Activated naive CD4-positive, alpha-beta T cell treated with anti-CD3 and anti-CD28 coated beads for 36 hours (primary cell): ENCODE data around the gene KIF2C. TPM values are rescaled to one million over a fixed set of nuclear protein-coding genes. Genes with fewer than 3 reads are reported as not detected.
"Not testable (repeated sequence)": the region's sequence is repeated elsewhere in the genome, so short reads cannot be mapped to it uniquely, and the experiment has no call there.

Experiments used
- CTCF ChIA-PET: fragments of 350-600 bp; sonication (Branson Sonifier 250); formaldehyde crosslinking; loops from one replicate; lab custom pipeline; 2021; ENCODE audit warnings: antibody characterized with exemption; lab: Charles Lee
- DNase-seq: peaks from one replicate; pipeline ENCODE4 v3.0.0-alpha.2; 2020
- H3K27ac Mint-ChIP-seq: one replicate; pipeline ENCODE4 v1.8.0; 2021; ENCODE audit warnings: mild to moderate bottlenecking, mixed read lengths
- H3K27me3 Mint-ChIP-seq: one replicate; pipeline ENCODE4 v1.8.0; 2021; ENCODE audit warnings: low read depth, mixed read lengths
- H3K36me3 Mint-ChIP-seq: one replicate; pipeline ENCODE4 v1.8.0; 2021; ENCODE audit warnings: low read depth, mixed read lengths
- H3K4me1 Mint-ChIP-seq: one replicate; pipeline ENCODE4 v1.8.0; 2021; ENCODE audit warnings: low read depth, mixed read lengths
- H3K4me3 Mint-ChIP-seq: one replicate; pipeline ENCODE4 v1.8.0; 2021; ENCODE audit warnings: mild to moderate bottlenecking, moderate library complexity, mixed read lengths
- H3K9me3 Mint-ChIP-seq: one replicate; pipeline ENCODE4 v1.8.0; 2021; ENCODE audit warnings: mixed read lengths
- intact Hi-C: fragments of 100-400 bp; cut with micrococcal nuclease; formaldehyde crosslinking; loops from one replicate; pipeline ENCODE4 v1.15.1; 2023
- total RNA-seq, 2 experiments: library from RNA; stranded (reverse); gene quantifications; one replicate each; pipeline ENCODE4 v1.2.3, GENCODE V29; 2021

The KIF2C gene
- total RNA-seq, 2 experiments from 2014 or later = 147 to 154 TPM

DNA sequence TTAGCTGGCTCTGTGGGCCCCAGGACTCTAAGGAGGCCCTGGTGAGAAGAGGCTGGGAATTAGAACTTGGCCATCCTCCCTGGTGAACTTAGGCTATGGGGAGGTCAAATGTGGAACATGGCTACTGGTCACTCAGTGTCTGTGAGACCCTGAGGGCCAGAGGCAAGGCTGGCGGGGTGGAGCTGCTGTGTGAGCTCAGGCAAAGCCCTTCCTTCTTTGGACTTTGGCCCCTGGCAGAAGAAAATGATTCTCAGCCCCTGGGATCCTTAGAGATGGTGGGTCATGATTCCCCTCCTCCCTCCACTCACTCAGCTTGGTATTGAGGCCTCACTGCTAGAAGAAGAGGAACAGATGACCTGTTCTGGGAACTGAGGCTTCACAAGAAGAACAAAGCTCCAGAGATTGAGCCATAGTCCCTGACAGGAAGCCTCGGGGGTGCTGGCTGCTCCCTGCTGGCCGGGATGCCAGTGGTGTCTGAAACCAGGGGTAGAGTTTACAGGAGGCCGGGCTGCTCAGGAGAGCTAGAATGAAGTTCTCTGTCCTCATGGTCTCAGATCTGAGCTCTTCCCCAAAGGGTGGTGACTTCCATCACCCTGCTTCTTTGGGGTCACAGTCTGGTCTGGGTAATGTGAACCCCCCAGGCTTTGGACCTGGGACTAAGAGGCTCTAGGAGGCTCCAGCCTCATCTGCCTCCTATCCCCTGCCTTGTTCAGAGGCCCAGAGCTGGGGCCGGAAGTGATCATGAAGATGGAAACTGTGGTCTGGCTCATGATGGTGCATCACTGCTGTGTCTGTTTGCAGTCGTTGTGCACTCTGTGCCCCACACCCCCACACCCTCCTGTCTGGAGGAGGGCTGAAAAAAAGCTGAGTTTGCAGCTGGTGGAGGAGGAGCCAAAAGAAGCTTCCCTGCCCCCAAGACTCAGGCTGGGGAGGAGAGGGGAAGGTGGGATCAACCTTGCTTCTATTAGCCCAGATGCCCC lies 69.6 kb downstream of the KIF2C start:
- H3K9me3 Mint-ChIP-seq = no peaks in the 10 kb centered on the region
- CTCF ChIA-PET = interaction anchor here (0.7 to 2.8 kb wide), 18 partner anchors 8 to 494 kb away, joined by 3 to 17 read pairs (median 4); partner anchors contain the start of genes BEST4, HECTD3 and PLK3
- H3K36me3 Mint-ChIP-seq = peaks cover 42% of the 10 kb centered on the region
- peaks cover 82% of the 10 kb centered on the region for H3K4me1 Mint-ChIP-seq
- H3K27me3 Mint-ChIP-seq = no peaks in the 10 kb centered on the region
- H3K4me3 Mint-ChIP-seq = peak overlapping the region; percentile 76
- DNase-seq = peak; percentile 96
- H3K27ac Mint-ChIP-seq = peak overlapping the region; percentile 100
- intact Hi-C loops = loop anchor here (1.0 to 10.0 kb wide), 4 partner anchors 8 to 776 kb away; partner anchors contain the start of gene NASP

- CTCF ChIA-PET = interaction anchor here (0.7 to 2.8 kb wide), 9 partner anchors 9 to 80 kb away, joined by 3 to 17 read pairs (median 5); partner anchors contain the start of genes BEST4 and PLK3
- Mint-ChIP-seq H3K9me3 (no peaks in the 10 kb centered on the region), H3K4me3 (peak overlapping the region; percentile 76), H3K27me3 (no peaks in the 10 kb centered on the region), H3K4me1 (peaks cover 81% of the 10 kb centered on the region), H3K36me3 (peaks cover 39% of the 10 kb centered on the region), H3K27ac (peak overlapping the region; percentile 100)
- DNase-seq = peak; percentile 67
- intact Hi-C loops = no loop called here
These were observed 70.6 kb downstream of the KIF2C start for GRCh38 chr1:44810101-44810761.

- peak overlapping the region; percentile 100 for H3K27ac Mint-ChIP-seq
- peak overlapping the region; percentile 76 for H3K4me3 Mint-ChIP-seq
- peaks cover 78% of the 10 kb centered on the region for H3K4me1 Mint-ChIP-seq
- H3K27me3 Mint-ChIP-seq, DNase-seq, intact Hi-C loops, H3K9me3 Mint-ChIP-seq: not testable (repeated sequence)
- CTCF ChIA-PET = interaction anchor here (1.0 kb wide), 1 partner anchor 11 kb away, joined by 3 read pairs; the partner anchor contains the start of gene PLK3
- H3K36me3 Mint-ChIP-seq = peaks cover 39% of the 10 kb centered on the region
These were observed 71.1 kb downstream of the KIF2C start for GRCh38 chr1:44810762-44811105.

DNA sequence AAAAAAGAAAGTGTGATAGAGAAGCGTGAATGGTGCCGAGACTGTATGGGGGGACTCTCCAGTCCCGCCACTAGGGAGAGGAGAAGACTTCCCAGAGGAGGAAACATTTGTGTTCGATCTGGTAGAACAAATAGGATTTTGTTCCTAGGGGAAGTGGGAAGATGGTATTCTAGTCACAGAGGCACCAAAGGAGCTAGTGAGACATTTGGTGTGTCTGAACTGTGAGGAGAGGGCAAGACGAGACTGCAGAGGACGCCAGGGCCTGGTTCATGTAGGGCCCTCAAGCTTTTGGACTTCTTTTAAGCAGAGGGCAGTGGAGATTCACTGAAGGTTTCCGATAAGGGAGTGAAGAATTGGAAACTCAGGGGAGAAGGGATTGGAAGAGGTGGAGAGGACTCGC lies 71.6 kb downstream of the KIF2C start:
- intact Hi-C loops = no loop called here
- H3K27me3 Mint-ChIP-seq = no peaks in the 10 kb centered on the region
- peak overlapping the region; percentile 100 for H3K27ac Mint-ChIP-seq
- CTCF ChIA-PET = interaction anchor here (1.0 to 1.1 kb wide), 2 partner anchors 11 to 201 kb away, joined by 3 read pairs; partner anchors contain the start of genes PLK3 and UROD
- H3K9me3 Mint-ChIP-seq = no peaks in the 10 kb centered on the region
- no peak for DNase-seq
- H3K4me1 Mint-ChIP-seq = peaks cover 76% of the 10 kb centered on the region
- H3K4me3 Mint-ChIP-seq = peak overlapping the region; percentile 76
- peaks cover 41% of the 10 kb centered on the region for H3K36me3 Mint-ChIP-seq

GRCh38 chr1:44812822-44813543 lies 73.3 kb downstream of the KIF2C start:
- no peak for DNase-seq
- no peaks in the 10 kb centered on the region for H3K9me3 Mint-ChIP-seq
- H3K4me1 Mint-ChIP-seq = peaks cover 64% of the 10 kb centered on the region
- intact Hi-C loops = no loop called here
- peaks cover 33% of the 10 kb centered on the region for H3K36me3 Mint-ChIP-seq
- CTCF ChIA-PET = interaction anchor here (0.6 to 3.1 kb wide), 7 partner anchors 13 to 91 kb away, joined by 3 to 12 read pairs (median 3); partner anchors contain the start of genes BEST4, PLK3 and RPS8
- H3K27ac Mint-ChIP-seq = peak overlapping the region; percentile 100
- H3K27me3 Mint-ChIP-seq = no peaks in the 10 kb centered on the region
- peak overlapping the region; percentile 34 for H3K4me3 Mint-ChIP-seq

DNA sequence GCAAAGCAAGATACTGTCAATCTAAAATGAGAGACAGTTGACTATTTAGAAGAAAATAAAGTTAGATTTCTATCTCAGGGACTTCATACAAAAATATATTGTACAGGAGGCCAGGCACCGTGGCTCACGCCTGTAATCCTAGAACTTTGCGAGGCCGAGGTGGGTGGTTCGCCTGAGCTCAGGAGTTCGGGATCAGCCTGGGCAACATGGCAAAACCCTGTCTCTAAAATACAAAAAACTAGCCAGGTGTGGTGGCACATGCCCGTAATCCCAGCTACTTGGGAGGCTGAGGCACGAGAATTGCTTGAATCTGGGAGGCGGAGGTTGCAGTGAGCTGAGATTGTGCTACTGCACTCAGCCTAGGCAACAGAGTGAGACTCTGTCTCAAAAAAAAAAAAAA lies 76.3 kb downstream of the KIF2C start:
- H3K4me3 Mint-ChIP-seq = not testable (repeated sequence)

DNA sequence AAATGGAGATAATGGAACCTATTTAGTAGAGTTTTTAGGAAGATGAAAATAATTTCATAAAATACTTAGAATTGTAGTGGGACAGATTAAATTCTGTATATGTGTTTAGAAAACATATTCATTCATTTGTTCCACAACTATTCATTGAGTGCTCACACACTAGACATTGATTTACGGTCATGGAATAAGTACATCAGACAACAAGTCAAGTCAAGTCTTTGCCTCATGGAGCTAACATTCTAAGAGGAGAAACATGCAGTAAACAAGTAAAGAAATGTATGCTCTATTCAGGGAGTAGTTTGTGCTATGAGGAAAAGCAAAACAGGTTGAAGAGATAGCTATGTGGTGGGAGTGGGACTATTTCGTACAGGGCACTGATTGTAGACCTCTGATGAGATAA lies 77.7 kb downstream of the KIF2C start:
- no peak for DNase-seq
- Mint-ChIP-seq H3K4me3 (no peak overlapping the region), H3K4me1 (peaks cover 45% of the 10 kb centered on the region), H3K27me3 (no peaks in the 10 kb centered on the region), H3K9me3 (no peaks in the 10 kb centered on the region), H3K27ac (peak overlapping the region; percentile 22), H3K36me3 (peaks cover 16% of the 10 kb centered on the region)
- CTCF ChIA-PET = interaction anchor here (0.7 to 6.7 kb wide), 4 partner anchors 8 to 96 kb away, joined by 3 to 41 read pairs (median 4); partner anchors contain the start of genes BTBD19 and PLK3
- intact Hi-C loops = no loop called here

More for the DNA sequence above, 76.3 kb downstream of the KIF2C start:
- intact Hi-C loops, H3K9me3 Mint-ChIP-seq, DNase-seq, H3K27me3 Mint-ChIP-seq: not testable (repeated sequence)
- Mint-ChIP-seq H3K4me1 (peaks cover 54% of the 10 kb centered on the region), H3K27ac (peak overlapping the region; percentile 91), H3K36me3 (peaks cover 25% of the 10 kb centered on the region)
- CTCF ChIA-PET = interaction anchor here (0.8 to 1.3 kb wide), 2 partner anchors 23 to 28 kb away, joined by 3 to 5 read pairs; partner anchors contain the start of gene BEST4

Other genes starting within 250 kb of the KIF2C start
- 1 to 10 TPM; 4.5 to 4.9 TPM for gene TMEM53, start 65.4 kb upstream of the KIF2C start, total RNA-seq
- 100 to 1,000 TPM; 143 to 155 TPM for gene ARMH1, start 65.1 kb upstream of the KIF2C start, total RNA-seq
- not detected for gene RNU5D-1, start 8.7 kb upstream of the KIF2C start, total RNA-seq
- 1,000 to 10,000 TPM; 3,619 to 3,772 TPM for gene RPS8, start 35.7 kb downstream of the KIF2C start, total RNA-seq
- under 1 TPM; 0.74 to 0.79 TPM for gene BEST4, start 48.3 kb downstream of the KIF2C start, total RNA-seq
- 10 to 100 TPM; 44.2 to 46.7 TPM for gene PLK3, start 60.5 kb downstream of the KIF2C start, total RNA-seq
- gene DYNLT4, start 67.5 kb downstream of the KIF2C start, total RNA-seq = under 1 TPM; 0.62 to 0.67 TPM
- gene BTBD19, start 68.7 kb downstream of the KIF2C start, total RNA-seq = 1 to 10 TPM; 5.9 to 6.7 TPM
- gene PTCH2, start 103.4 kb downstream of the KIF2C start, total RNA-seq = 1 to 10 TPM in 1 of 2 experiments, under 1 TPM in 1; 0.94 to 1.0 TPM
- gene EIF2B3, start 246.8 kb downstream of the KIF2C start, total RNA-seq = 10 to 100 TPM; 43.5 to 48.3 TPM